Mucosa of descending colon (tissue), 3 donors: ENCODE data around the gene PTP4A1. TPM values are rescaled to one million over a fixed set of nuclear protein-coding genes. Genes with fewer than 3 reads are reported as not detected.
"Not testable (repeated sequence)": the region's sequence is repeated elsewhere in the genome, so short reads cannot be mapped to it uniquely, and the experiment has no call there.

ENCODE experiments used
- ATAC-seq: fragments of 200-7000 bp; cut with Tn5 transposase; one replicate; pipeline ENCODE4 v1.9.1; 2020; ENCODE audit warnings: mild to moderate bottlenecking, moderate library complexity
- DNase-seq, 3 donors: peaks; one replicate each; pipeline ENCODE4 v3.0.0-alpha.2; 2020
- H3K36me3 ChIP-seq: fragments of 200-600 bp; one replicate; pipeline ENCODE4 v1.8.0; 2021; ENCODE audit warnings: low read depth, mild to moderate bottlenecking
- H3K4me1 ChIP-seq: fragments of 200-600 bp; one replicate; pipeline ENCODE4 v1.8.0; 2021; ENCODE audit warnings: low read depth, mild to moderate bottlenecking
- H3K4me3 ChIP-seq: fragments of 200-600 bp; one replicate; pipeline ENCODE4 v1.8.0; 2021; ENCODE audit warnings: mild to moderate bottlenecking
- H3K9me3 ChIP-seq: fragments of 200-600 bp; one replicate; pipeline ENCODE4 v1.8.0; 2021; ENCODE audit warnings: mild to moderate bottlenecking
- intact Hi-C, 2 donors: fragments of 100-400 bp; cut with DNase I in 1 of 2; cut with micrococcal nuclease in 1 of 2; formaldehyde crosslinking; loops; one replicate each; pipeline versions ENCODE4 v1.11.0 to v1.11.1; 2022; cut with DNase I, micrococcal nuclease
- total RNA-seq, 3 donors: library from RNA; stranded (reverse); fragmentation: NEBNext Ultra II Directional in 2 of 3; extraction: Animal tissue kit (Norgen Biotek cat#: 25700) in 2 of 3; gene quantifications; one replicate each; pipeline versions ENCODE4 v1.2.1 to v1.2.4, GENCODE V29; 2021 to 2023
- TF ChIP-seq, protein P1 (sequence below): fragments of 200-600 bp; IDR thresholded peaks from one replicate; pipeline ENCODE4 v1.8.0; 2022; ENCODE audit warnings: antibody characterized with exemption, mild to moderate bottlenecking
- donor health status: DM: no; HTN: no; CAD: no; lungs with moderate emphysema.
- donor health status: DM: no; HTN: no; CAD: no.
- donor health status: DM: no; HTN: yes; CAD: no.

PTP4A1 gene
- total RNA-seq, 3 donors from 2014 or later = 112 to 177 (median 147) TPM

DNA sequence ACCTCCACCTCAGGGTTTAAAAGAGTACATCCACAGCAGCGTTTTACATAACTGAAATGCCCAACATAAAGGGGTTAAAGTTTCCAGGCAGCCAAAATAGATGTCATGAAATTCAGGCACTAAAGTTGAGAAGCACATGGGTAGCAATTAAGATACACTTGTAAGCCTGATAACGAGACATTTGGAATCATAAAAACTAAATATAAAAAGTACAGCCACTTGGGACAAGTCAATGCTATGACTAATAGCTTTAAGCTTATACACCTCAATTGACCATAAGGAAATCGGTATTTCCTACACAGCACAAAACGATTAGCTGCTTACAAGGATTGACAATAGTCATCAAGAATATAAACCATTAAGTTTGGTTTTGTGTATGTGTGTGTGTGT is 11.8 kb downstream of the PTP4A1 start:
- TF ChIP-seq, protein P1, sequence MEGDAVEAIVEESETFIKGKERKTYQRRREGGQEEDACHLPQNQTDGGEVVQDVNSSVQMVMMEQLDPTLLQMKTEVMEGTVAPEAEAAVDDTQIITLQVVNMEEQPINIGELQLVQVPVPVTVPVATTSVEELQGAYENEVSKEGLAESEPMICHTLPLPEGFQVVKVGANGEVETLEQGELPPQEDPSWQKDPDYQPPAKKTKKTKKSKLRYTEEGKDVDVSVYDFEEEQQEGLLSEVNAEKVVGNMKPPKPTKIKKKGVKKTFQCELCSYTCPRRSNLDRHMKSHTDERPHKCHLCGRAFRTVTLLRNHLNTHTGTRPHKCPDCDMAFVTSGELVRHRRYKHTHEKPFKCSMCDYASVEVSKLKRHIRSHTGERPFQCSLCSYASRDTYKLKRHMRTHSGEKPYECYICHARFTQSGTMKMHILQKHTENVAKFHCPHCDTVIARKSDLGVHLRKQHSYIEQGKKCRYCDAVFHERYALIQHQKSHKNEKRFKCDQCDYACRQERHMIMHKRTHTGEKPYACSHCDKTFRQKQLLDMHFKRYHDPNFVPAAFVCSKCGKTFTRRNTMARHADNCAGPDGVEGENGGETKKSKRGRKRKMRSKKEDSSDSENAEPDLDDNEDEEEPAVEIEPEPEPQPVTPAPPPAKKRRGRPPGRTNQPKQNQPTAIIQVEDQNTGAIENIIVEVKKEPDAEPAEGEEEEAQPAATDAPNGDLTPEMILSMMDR = no peak
- Histone ChIP-seq H3K4me3 (no peak overlapping the region), H3K36me3 (peaks cover 16% of the 10 kb centered on the region), H3K9me3 (no peaks in the 10 kb centered on the region), H3K4me1 (no peaks in the 10 kb centered on the region)
- ATAC-seq = peak; percentile 84
- DNase-seq = no peak
- intact Hi-C loops = no loop called here

DNA sequence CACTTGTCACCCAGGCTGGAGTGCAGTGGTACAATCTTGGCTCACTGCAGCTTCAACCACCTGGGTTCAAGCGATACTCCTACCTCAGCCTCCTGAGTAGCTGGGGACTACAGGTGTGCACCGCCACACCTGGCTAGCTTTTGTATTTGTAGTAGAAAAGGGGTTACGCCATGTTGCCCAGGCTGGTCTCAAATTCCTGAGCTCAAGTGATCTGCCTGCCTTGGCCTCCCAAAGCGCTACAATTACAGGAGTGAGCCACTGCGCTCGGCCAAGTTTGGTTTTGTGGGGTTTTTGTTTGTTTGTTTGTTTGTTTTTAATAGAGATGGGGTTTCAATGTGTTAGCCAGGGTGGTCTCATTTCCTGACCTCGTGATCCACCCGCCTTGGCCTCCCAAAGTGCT is 12.3 kb downstream of the PTP4A1 start:
- TF ChIP-seq, protein P1 = no peak
- no peak for ATAC-seq
- no peaks in the 10 kb centered on the region for H3K4me1 ChIP-seq
- peaks cover 12% of the 10 kb centered on the region for H3K36me3 ChIP-seq
- H3K9me3 ChIP-seq = no peaks in the 10 kb centered on the region
- intact Hi-C loops = no loop called here
- H3K4me3 ChIP-seq = no peak overlapping the region
- DNase-seq = no peak

DNA sequence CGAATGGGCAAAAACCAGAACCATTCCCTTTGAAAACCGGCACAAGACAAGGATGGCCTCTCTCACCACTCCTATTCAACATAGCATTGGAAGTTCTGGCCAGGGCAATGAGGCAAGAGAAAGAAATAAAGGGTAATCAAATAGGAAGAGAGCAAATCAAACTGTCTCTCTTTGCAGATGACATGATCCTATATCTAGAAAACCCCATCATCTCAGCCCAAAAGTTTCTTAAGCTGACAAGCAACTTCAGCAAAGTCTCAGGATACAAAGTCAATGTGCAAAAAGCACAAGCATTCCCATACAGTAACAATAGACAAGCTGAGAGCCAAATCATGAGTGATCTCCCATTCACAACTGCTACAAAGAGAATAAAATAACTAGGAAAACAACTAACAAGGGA is 13.4 kb downstream of the PTP4A1 start:
- H3K4me1 ChIP-seq, ATAC-seq, H3K4me3 ChIP-seq, intact Hi-C loops, H3K36me3 ChIP-seq, DNase-seq, H3K9me3 ChIP-seq: not testable (repeated sequence)

DNA sequence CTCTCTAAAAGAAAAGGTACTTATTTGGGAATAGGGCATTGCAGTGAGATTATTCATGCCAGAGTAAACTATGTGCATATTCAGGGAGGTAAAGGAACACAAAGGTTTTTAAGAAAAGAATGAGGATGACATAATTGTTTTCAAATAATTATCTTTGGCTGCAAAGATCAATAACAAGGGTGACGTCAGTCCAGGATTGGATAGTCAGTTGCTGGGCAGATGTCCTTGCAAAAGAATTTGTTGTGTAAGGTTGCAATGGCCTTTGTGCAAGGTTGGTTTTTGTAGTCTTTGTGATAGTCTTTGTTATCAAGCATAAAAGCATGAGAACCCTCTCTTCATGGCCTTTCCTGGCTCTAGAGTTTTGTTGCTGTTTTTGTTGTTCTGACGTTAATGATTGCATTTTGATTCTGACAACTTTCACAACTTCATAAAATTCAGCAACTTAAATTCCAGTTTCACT is 17.7 kb downstream of the PTP4A1 start:
- DNase-seq (no peak), ATAC-seq (no peak)
- no peaks in the 10 kb centered on the region for H3K4me1 ChIP-seq
- H3K4me3 ChIP-seq = no peak overlapping the region
- intact Hi-C loops = no loop called here
- TF ChIP-seq, protein P1 = no peak
- H3K36me3 ChIP-seq = no peaks in the 10 kb centered on the region
- H3K9me3 ChIP-seq = no peaks in the 10 kb centered on the region

DNA sequence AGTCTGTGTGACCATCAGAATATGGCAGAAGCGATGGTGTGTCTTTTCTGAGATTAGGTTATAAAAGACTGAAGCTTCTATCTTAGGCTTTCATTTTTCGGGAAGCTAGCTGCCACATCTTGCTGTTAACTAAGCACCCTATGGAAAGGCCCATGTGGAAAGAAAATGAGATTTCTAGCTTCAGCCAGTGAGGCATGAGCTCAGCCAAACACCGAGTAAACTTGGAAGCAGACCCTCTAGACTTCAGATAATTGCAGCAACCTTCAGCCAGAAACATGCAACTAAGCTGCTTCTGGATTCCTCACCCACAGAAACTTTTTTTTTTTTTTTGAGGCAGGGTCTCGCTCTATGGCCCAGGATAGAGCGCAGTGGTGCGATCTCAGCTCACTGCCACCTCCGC is 20.6 kb downstream of the PTP4A1 start:
- Histone ChIP-seq H3K9me3 (no peaks in the 10 kb centered on the region), H3K4me3 (no peak overlapping the region), H3K4me1 (no peaks in the 10 kb centered on the region), H3K36me3 (no peaks in the 10 kb centered on the region)
- DNase-seq (no peak), ATAC-seq (no peak)
- TF ChIP-seq, protein P1 = no peak
- intact Hi-C loops = no loop called here

DNA sequence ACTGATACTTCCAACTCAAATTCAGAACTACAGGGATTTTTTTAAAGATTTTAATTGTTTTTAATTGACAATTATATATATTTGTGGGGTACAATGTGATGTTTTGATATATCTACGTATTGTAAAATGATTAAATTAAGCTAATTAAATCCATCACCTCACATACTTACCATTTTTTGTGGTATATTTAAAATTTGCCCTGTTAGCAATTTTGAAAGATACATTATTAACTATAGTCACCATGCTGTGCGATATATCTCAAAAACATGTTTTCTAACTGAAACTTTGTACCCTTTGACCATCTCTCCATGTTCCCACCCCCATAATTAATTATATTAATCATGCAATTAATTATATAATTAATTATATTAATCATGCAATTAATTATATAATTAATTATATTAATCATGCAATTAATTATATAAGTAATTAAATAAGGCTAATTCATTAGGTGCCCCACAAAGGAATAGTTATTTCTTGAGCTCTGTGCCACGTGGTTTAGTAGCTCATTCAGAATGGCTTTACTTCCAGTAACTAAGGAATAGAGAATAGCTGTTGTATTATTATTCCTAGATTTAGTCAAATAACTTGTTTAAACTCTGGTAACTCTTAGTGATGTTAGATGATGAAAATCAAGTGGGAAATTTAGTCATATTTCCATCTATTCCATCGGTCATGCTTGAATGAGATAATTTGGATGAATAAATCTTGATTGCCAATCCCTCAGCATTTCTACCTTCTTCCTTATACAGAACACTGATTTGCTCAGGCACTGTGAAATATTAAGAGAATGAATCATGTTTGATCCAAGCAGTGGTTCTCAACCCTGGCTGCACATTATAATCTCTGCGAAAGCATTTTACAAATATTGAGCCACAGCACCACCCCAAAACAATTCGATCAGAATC is 25.1 kb downstream of the PTP4A1 start:
- no peak for DNase-seq
- intact Hi-C loops = loop anchor here (2.0 to 5.0 kb wide), 2 partner anchors 165 to 167 kb away; no protein-coding TSS in a partner anchor
- H3K4me3 ChIP-seq = no peak overlapping the region
- ATAC-seq = peak; percentile 51
- H3K4me1 ChIP-seq = no peaks in the 10 kb centered on the region
- no peaks in the 10 kb centered on the region for H3K36me3 ChIP-seq
- TF ChIP-seq, protein P1 = no peak
- no peaks in the 10 kb centered on the region for H3K9me3 ChIP-seq
